HCT116 (cell line): Measurements from ENCODE around the gene SDF4. TPM values are rescaled to one million over a fixed set of nuclear protein-coding genes. Genes with fewer than 3 reads are reported as not detected.

Experiments used
- ATAC-seq: fragments of 200-7000 bp; cut with Tn5 transposase; 2 replicates; pipeline ENCODE4 v1.9.1; 2020; ENCODE audit warnings: mild to moderate bottlenecking, moderate library complexity
- BruUV-seq: library from RNA; stranded (reverse); fragments of 400-500 nt; replicated peaks from 2 replicates; lab custom pipeline; 2021; lab: Mats Ljungman, UMichigan
- CTCF ChIA-PET: fragments of 300-600 bp; sonication (Branson Sonifier 250); formaldehyde crosslinking; loops from one replicate; lab custom pipeline; 2021; ENCODE audit warnings: antibody characterized with exemption; lab: Charles Lee
- POLR2A ChIA-PET: fragments of 300-600, 350-600 bp; sonication (Branson Sonifier 250); formaldehyde crosslinking; loops from one replicate; lab custom pipeline; 2021; ENCODE audit warnings: antibody characterized with exemption; lab: Charles Lee
- RAD21 ChIA-PET, 2 experiments: fragments of 300-600 bp; sonication (Branson Sonifier 250); formaldehyde crosslinking; loops; one replicate each; lab custom pipeline; 2023; ENCODE audit warnings: low total read pairs in 2 of 2; ENCODE audit not compliant: uncharacterized antibody in 2 of 2, unreplicated experiment in 2 of 2, low non-redundant PET in 1 of 2; lab: Charles Lee
- DNase-seq: peaks from one replicate; pipeline ENCODE4 v3.0.0-alpha.2; 2010; ENCODE audit warnings: low read depth, low spot score
- H2AFZ ChIP-seq: fragments of 200-600 bp; shearing (Covaris generic), sonication (generic); 2 replicates; pipeline ENCODE4 v1.6.1; 2017; ENCODE audit warnings: low read depth, mixed run types, mixed read lengths, antibody characterized with exemption, low read length; ENCODE audit not compliant: poor library complexity, severe bottlenecking
- H3K27ac ChIP-seq: 2 replicates; pipeline ENCODE4 v1.5.1; 2012; ENCODE audit warnings: low read depth, low read length
- H3K27me3 ChIP-seq: fragments of 200-600 bp; sonication (generic); 2 replicates; pipeline ENCODE4 v1.6.1; 2016; ENCODE audit warnings: mixed run types, low read length, mixed read lengths; ENCODE audit not compliant: insufficient read depth
- H3K36me3 ChIP-seq, 2 experiments: fragments of 200-500 bp in 1 of 2; fragments of 200-600 bp in 1 of 2; sonication (Bioruptor generic) in 1 of 2; sonication (generic) in 1 of 2; 2 replicates each; pipeline versions ENCODE4 v1.5.1 to v1.6.1; 2014 to 2016; ENCODE audit warnings: low read length in 2 of 2, inconsistent platforms in 1 of 2, mixed read lengths in 1 of 2, mixed run types in 1 of 2; ENCODE audit not compliant: insufficient read depth in 2 of 2, control insufficient read depth in 1 of 2
- H3K4me1 ChIP-seq, 2 experiments: fragments of 200-600 bp in 1 of 2; sonication (generic) in 1 of 2; 2 replicates each; pipeline versions ENCODE4 v1.5.1 to v1.6.1; 2012 to 2017; ENCODE audit warnings: low read length in 2 of 2, inconsistent platforms in 1 of 2, mild to moderate bottlenecking in 1 of 2, mixed read lengths in 1 of 2, mixed run types in 1 of 2, moderate library complexity in 1 of 2; ENCODE audit not compliant: insufficient read depth in 2 of 2, control insufficient read depth in 1 of 2
- H3K4me2 ChIP-seq: fragments of 200-600 bp; sonication (generic); 2 replicates; pipeline ENCODE4 v1.6.1; 2017; ENCODE audit warnings: mixed run types, low read length, mixed read lengths
- H3K4me3 ChIP-seq, 2 experiments: fragments of 200-600 bp in 1 of 2; sonication (generic) in 1 of 2; replicated peaks in 1 of 2; 2 replicates each; pipeline ENCODE4 v1.5.1; 2011 to 2016; ENCODE audit warnings: low read length in 2 of 2, control low read depth in 1 of 2, low read depth in 1 of 2, mild to moderate bottlenecking in 1 of 2, mixed read lengths in 1 of 2, mixed run types in 1 of 2
- H3K79me2 ChIP-seq: fragments of 200-600 bp; sonication (generic); 2 replicates; pipeline ENCODE4 v1.6.1; 2017; ENCODE audit warnings: mild to moderate bottlenecking, mixed run types, low read length, moderate library complexity, mixed read lengths; ENCODE audit not compliant: insufficient read depth
- H3K9ac ChIP-seq: fragments of 200-600 bp; sonication (generic); 2 replicates; pipeline ENCODE4 v1.6.1; 2016; ENCODE audit warnings: low read length, mixed read lengths
- H3K9me2 ChIP-seq: fragments of 200-600 bp; sonication (generic), shearing (Covaris generic); 2 replicates; pipeline ENCODE4 v1.6.1; 2017; ENCODE audit warnings: mixed run types, mild to moderate bottlenecking, moderate library complexity; ENCODE audit not compliant: insufficient read depth
- H3K9me3 ChIP-seq, 2 experiments: fragments of 200-500 bp in 1 of 2; fragments of 200-600 bp in 1 of 2; sonication (Bioruptor generic) in 1 of 2; sonication (generic) in 1 of 2; 2 replicates each; pipeline ENCODE4 v1.6.1; 2014 to 2017; ENCODE audit warnings: low read length in 2 of 2, mixed read lengths in 2 of 2, inconsistent platforms in 1 of 2, low read depth in 1 of 2, mild to moderate bottlenecking in 1 of 2, mixed run types in 1 of 2, moderate library complexity in 1 of 2; ENCODE audit not compliant: control insufficient read depth in 1 of 2, insufficient read depth in 1 of 2
- H4K20me1 ChIP-seq: fragments of 200-600 bp; sonication (generic), shearing (Covaris generic); 2 replicates; pipeline ENCODE4 v1.6.1; 2017; ENCODE audit warnings: mixed run types, mild to moderate bottlenecking, moderate library complexity; ENCODE audit not compliant: insufficient read depth
- POLR2AphosphoS5 ChIP-seq: IDR thresholded peaks from 2 replicates; pipeline ENCODE4 v1.6.1; 2011; ENCODE audit warnings: mild to moderate bottlenecking, low read depth, low read length, moderate library complexity
- SIN3A ChIP-seq: IDR thresholded peaks from 2 replicates; pipeline ENCODE4 v1.6.1; 2012; ENCODE audit warnings: low read depth
- YY1 ChIP-seq: IDR thresholded peaks from 2 replicates; pipeline ENCODE4 v1.6.1; 2011; ENCODE audit warnings: low read length, low read depth, moderate library complexity, mild to moderate bottlenecking; ENCODE audit not compliant: insufficient replicate concordance; ENCODE audit errors: extremely low read depth
- intact Hi-C: fragments of 100-400 bp; cut with micrococcal nuclease; formaldehyde crosslinking; loops from 2 replicates; pipeline ENCODE4 v1.10.0; 2022
- total RNA-seq: library from RNA; stranded (reverse); gene quantifications from one replicate; pipeline ENCODE4 v1.2.1, GENCODE V29; 2021; ENCODE audit not compliant: unreplicated experiment
- TF ChIP-seq, protein P1 (sequence below), 3 experiments: fragments of 200-600 bp in 1 of 3; sonication (generic) in 1 of 3; IDR thresholded peaks in 2 of 3; conservative IDR thresholded peaks in 1 of 3; 2 replicates each; pipeline ENCODE4 v1.5.1; 2012 to 2017; ENCODE audit warnings: low read depth in 2 of 3, low read length in 2 of 3, antibody characterized with exemption in 1 of 3, borderline replicate concordance in 1 of 3, control low read depth in 1 of 3, mild to moderate bottlenecking in 1 of 3, mixed read lengths in 1 of 3, mixed run types in 1 of 3, moderate library complexity in 1 of 3; ENCODE audit not compliant: insufficient read depth in 1 of 3

SDF4 gene
- total RNA-seq, 1 experiment from 2014 or later = 133 TPM

DNA sequence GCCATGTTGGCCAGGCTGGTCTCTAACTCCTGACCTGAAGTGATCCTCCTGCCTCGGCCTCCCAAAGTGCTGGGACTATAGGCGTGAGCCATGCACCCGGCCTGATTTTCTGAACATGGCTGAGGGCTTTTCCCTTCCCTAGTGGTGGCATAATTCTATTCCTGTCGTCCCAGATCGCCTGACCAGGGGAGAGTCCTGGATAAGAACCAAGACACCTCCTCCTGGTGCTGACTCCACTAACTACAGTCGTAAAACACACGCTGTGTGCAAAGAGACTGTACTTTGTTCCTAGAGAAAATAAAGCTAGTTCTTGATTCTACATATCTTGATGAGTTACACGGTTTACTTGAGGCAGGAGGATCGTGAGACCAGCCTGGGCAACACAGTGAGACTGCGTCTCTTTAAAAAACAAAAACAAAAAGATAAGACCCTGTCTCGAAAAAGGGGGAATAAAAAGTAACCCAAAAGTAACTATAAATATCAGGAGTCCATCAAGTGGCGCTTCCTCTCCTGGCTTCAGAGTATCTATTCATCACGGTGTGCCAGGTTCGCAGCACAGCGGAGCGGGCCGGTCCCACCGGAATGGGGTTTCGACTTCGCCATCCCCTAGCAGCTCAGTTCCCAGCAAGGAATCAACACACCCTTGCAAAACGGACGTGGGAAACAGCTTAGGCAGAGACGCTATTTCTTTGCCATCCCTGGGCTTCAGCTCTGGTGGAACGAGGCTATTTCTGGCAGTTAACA lies 973 bp downstream of the SDF4 start:
- RAD21 ChIA-PET = interaction anchor here in 1 of 2 experiments (1.2 kb wide), 1 partner anchor 109 kb away, joined by 3 read pairs; no protein-coding TSS in a partner anchor
- H3K4me2 ChIP-seq = peak overlapping the region; percentile 76
- peaks cover 78% of the 10 kb centered on the region for H3K79me2 ChIP-seq
- peak; percentile 45 for DNase-seq
- peak; percentile 26 for ATAC-seq
- peak overlapping the region; percentile 68 to 87 for H3K4me3 ChIP-seq
- no peaks in the 10 kb centered on the region for H3K9me3 ChIP-seq
- peak overlapping the region; percentile 81 for H3K9ac ChIP-seq
- no peak overlapping the region for H2AFZ ChIP-seq
- POLR2A ChIA-PET = interaction anchor here (1.1 kb wide), 1 partner anchor 73 kb away, joined by 3 read pairs; no protein-coding TSS in a partner anchor
- peaks cover 10 to 18% of the 10 kb centered on the region in 2 experiments; a peak in 2 of 4 replicates for H3K36me3 ChIP-seq
- no peaks in the 10 kb centered on the region for H4K20me1 ChIP-seq
- TF ChIP-seq YY1 (no peak), SIN3A (no peak), POLR2AphosphoS5 (peak; percentile 34; the same call in 1 of the 2 replicates)
- TF ChIP-seq, protein P1, sequence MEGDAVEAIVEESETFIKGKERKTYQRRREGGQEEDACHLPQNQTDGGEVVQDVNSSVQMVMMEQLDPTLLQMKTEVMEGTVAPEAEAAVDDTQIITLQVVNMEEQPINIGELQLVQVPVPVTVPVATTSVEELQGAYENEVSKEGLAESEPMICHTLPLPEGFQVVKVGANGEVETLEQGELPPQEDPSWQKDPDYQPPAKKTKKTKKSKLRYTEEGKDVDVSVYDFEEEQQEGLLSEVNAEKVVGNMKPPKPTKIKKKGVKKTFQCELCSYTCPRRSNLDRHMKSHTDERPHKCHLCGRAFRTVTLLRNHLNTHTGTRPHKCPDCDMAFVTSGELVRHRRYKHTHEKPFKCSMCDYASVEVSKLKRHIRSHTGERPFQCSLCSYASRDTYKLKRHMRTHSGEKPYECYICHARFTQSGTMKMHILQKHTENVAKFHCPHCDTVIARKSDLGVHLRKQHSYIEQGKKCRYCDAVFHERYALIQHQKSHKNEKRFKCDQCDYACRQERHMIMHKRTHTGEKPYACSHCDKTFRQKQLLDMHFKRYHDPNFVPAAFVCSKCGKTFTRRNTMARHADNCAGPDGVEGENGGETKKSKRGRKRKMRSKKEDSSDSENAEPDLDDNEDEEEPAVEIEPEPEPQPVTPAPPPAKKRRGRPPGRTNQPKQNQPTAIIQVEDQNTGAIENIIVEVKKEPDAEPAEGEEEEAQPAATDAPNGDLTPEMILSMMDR (IDR thresholded peaks at IDR 0.05 in 2 of 3, conservative IDR thresholded peaks at IDR 0.05 in 1 of 3; ENCODE audit: borderline replicate concordance in 1 of 3, insufficient read depth in 1 of 3, low read depth in 2 of 3, low read length in 2 of 3) = peak in 2 of 3 experiments; percentile 32 to 35; a peak in 4 of 6 replicates
- H3K27ac ChIP-seq = peak overlapping the region; percentile 98
- no peaks in the 10 kb centered on the region for H3K9me2 ChIP-seq
- H3K27me3 ChIP-seq = no peaks in the 10 kb centered on the region
- intact Hi-C loops = loop anchor here (1.0 to 2.0 kb wide), 2 partner anchors 67 to 108 kb away; no protein-coding TSS in a partner anchor
- peaks cover 3 to 19% of the 10 kb centered on the region in 2 experiments; a peak in 1 of 4 replicates for H3K4me1 ChIP-seq
- BruUV-seq = TSS peak; percentile 93
- CTCF ChIA-PET = interaction anchor here (1.4 kb wide), 1 partner anchor 108 kb away, joined by 10 read pairs; no protein-coding TSS in a partner anchor
